ENCODE measurements around the gene SLC9A7. TPM values are rescaled to one million over a fixed set of nuclear protein-coding genes. Genes with fewer than 3 reads are reported as not detected.
A peak's percentile ranks its signal among the peaks of the same experiment; 100 is the strongest.

The SLC9A7 gene
- total RNA-seq, 1 donor from 2014 or later: 8.2 TPM

DNA sequence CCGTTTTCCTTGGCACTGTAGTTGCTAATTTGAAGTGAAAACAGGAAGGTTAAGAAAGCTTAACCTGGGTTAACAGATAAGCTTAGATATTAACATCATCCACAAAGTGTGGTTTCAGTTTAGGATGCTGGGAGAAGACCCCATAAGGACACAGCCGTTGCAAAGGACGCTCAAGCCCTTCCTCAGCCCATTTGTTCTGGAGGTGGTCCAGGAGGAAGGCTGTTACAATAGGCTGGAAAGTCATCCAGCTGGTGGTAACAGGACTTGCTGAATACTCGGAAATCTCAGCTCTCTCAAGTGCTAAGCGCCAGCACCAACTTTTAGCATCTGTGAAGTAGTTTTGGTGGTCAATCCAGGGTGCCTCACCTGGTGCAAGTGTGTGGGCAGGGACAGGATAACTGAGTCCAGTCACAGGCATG, 171.2 kb downstream of the SLC9A7 start:
- DNase-seq (ENCODE audit: low read depth) (no peak), FAIRE-seq (no peak)
- Histone ChIP-seq H3K27me3 (ENCODE audit: control insufficient read depth, insufficient read depth, low read length) (no peaks in the 10 kb centered on the region), H3K36me3 (ENCODE audit: control insufficient read depth, insufficient read depth, low read length) (no peaks in the 10 kb centered on the region), H3K4me3 (ENCODE audit: low read depth, low read length) (no peak overlapping the region)
- TF ChIP-seq, protein P1, sequence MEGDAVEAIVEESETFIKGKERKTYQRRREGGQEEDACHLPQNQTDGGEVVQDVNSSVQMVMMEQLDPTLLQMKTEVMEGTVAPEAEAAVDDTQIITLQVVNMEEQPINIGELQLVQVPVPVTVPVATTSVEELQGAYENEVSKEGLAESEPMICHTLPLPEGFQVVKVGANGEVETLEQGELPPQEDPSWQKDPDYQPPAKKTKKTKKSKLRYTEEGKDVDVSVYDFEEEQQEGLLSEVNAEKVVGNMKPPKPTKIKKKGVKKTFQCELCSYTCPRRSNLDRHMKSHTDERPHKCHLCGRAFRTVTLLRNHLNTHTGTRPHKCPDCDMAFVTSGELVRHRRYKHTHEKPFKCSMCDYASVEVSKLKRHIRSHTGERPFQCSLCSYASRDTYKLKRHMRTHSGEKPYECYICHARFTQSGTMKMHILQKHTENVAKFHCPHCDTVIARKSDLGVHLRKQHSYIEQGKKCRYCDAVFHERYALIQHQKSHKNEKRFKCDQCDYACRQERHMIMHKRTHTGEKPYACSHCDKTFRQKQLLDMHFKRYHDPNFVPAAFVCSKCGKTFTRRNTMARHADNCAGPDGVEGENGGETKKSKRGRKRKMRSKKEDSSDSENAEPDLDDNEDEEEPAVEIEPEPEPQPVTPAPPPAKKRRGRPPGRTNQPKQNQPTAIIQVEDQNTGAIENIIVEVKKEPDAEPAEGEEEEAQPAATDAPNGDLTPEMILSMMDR (IDR thresholded peaks at IDR 0.05; ENCODE audit: insufficient read depth, low read length, severe bottlenecking): no peak

DNA sequence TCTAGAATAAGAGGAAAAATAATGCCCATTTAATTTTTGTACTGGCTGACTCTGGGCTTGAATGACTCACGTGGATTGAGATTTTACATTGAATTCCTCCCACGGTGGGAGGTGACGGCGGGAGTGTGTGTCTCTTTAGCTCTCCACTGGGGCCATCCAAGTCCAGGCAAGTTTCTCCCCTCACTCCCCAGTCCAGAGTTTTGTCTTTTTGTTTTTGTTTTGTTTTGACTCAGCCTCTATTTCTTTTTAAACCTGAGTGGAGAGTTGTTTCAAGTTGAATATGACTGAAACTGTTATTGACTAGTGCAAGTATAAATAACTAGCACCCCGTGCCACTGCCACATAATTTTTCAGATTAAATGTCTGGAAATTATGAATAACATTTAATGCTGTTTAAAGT, 171.8 kb downstream of the SLC9A7 start:
- DNase-seq (ENCODE audit: low read depth) (peak; percentile 79), FAIRE-seq (no peak)
- Histone ChIP-seq H3K4me3 (ENCODE audit: low read depth, low read length) (no peak overlapping the region), H3K36me3 (ENCODE audit: control insufficient read depth, insufficient read depth, low read length) (no peaks in the 10 kb centered on the region), H3K27me3 (ENCODE audit: control insufficient read depth, insufficient read depth, low read length) (no peaks in the 10 kb centered on the region)
- TF ChIP-seq, protein P1 (IDR thresholded peaks at IDR 0.05; ENCODE audit: insufficient read depth, low read length, severe bottlenecking): no peak

DNA sequence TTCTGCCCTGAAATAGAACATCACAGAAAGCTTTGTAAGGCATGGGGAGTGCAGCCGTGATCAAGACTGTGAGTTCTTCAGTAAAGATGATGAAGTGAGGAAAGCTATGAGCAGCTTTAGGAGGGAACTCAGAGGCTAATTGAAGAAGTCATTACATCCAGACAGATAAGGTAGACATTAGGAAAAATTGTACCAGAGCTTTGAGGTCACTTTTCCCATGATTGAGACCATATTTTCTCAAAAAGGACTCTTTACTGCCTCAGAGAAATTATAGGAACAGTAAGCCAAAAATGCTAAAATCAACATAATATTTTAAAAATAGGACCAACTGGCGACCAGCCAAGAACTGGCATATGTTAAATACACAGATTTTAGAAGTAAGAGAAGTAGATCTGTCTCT, 174.2 kb downstream of the SLC9A7 start:
- H3K4me3 ChIP-seq (ENCODE audit: low read depth, low read length): no peak overlapping the region
- H3K36me3 ChIP-seq (ENCODE audit: control insufficient read depth, insufficient read depth, low read length): no peaks in the 10 kb centered on the region
- TF ChIP-seq, protein P1 (IDR thresholded peaks at IDR 0.05; ENCODE audit: insufficient read depth, low read length, severe bottlenecking): no peak
- H3K27me3 ChIP-seq (ENCODE audit: control insufficient read depth, insufficient read depth, low read length): no peaks in the 10 kb centered on the region
- FAIRE-seq: no peak
- DNase-seq (ENCODE audit: low read depth): no peak

DNA sequence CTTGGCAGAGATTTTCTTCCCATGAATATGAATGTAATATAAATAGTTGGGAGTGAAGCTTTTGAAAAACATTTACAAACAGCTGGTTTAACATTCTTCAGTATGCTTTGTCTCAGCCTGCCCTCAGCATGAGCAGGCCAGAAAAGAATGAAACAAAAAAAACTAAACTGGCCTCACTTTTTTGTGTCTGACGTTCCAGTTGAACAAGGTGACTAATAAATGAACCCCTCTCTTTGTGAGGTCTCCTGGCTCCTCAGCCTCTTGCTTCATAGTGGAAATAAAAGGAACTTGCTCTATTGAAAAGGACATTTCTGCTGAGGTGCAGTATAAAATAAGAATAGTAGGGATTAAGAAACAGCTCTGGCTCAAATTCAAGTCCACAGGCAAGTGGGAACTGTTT, 176.0 kb downstream of the SLC9A7 start:
- Histone ChIP-seq H3K4me3 (ENCODE audit: low read depth, low read length) (no peak overlapping the region), H3K36me3 (ENCODE audit: control insufficient read depth, insufficient read depth, low read length) (no peaks in the 10 kb centered on the region), H3K27me3 (ENCODE audit: control insufficient read depth, insufficient read depth, low read length) (no peaks in the 10 kb centered on the region)
- TF ChIP-seq, protein P1 (IDR thresholded peaks at IDR 0.05; ENCODE audit: insufficient read depth, low read length, severe bottlenecking): no peak
- DNase-seq (ENCODE audit: low read depth): peak; percentile 93
- no peak for FAIRE-seq

DNA sequence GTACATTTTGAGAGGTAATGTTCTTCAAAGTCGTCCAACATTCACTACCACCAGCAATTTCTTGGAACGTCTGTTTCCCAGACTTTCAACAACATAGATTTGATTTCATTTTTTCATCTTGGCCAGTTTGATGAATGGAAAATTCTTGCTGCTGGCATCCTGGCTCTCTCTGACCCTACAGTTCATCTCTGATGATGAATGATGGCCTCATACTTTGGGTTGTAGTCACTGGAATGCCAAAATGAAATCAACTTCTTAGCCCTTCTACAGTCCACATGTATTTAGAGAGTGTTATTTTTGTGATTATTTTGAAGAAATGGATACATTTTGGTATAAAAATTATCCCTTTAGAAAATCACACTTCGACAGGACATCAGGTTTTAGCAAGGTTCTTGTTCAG, 176.6 kb downstream of the SLC9A7 start:
- no peak overlapping the region for H3K4me3 ChIP-seq (ENCODE audit: low read depth, low read length)
- H3K36me3 ChIP-seq (ENCODE audit: control insufficient read depth, insufficient read depth, low read length): no peaks in the 10 kb centered on the region
- DNase-seq (ENCODE audit: low read depth) (peak; percentile 72), FAIRE-seq (no peak)
- H3K27me3 ChIP-seq (ENCODE audit: control insufficient read depth, insufficient read depth, low read length): no peaks in the 10 kb centered on the region
- TF ChIP-seq, protein P1 (IDR thresholded peaks at IDR 0.05; ENCODE audit: insufficient read depth, low read length, severe bottlenecking): no peak

DNA sequence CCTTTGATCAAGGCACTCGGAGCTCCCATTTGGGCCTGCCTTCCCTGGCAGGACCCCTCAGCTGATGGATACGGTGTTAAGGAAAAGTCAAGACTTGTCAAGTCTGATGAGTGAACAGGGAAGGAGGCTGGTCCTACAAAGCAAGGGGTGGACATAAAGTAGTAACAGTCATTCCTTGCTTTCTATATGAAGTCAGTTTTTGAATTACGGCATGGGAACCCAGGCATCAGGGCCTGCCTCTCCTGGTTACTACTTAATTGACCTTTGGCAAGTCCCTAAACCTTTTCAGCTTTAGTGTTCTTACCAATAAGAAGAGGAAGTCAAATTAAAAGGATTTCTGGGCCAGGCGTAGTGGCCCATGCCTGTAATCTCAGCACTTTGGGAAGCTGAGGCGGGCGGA, 178.3 kb downstream of the SLC9A7 start:
- no peak for FAIRE-seq
- DNase-seq (ENCODE audit: low read depth): no peak

More for the DNA sequence above, 178.3 kb downstream of the SLC9A7 start:
- TF ChIP-seq, protein P1 (IDR thresholded peaks at IDR 0.05; ENCODE audit: insufficient read depth, low read length, severe bottlenecking): no peak
- no peaks in the 10 kb centered on the region for H3K27me3 ChIP-seq (ENCODE audit: control insufficient read depth, insufficient read depth, low read length)
- no peaks in the 10 kb centered on the region for H3K36me3 ChIP-seq (ENCODE audit: control insufficient read depth, insufficient read depth, low read length)
- H3K4me3 ChIP-seq (ENCODE audit: low read depth, low read length): no peak overlapping the region

All from bronchial epithelial cell (primary cell).